ENCODE data around the gene SMKR1. TPM values are rescaled to one million over a fixed set of nuclear protein-coding genes. Genes with fewer than 3 reads are reported as not detected.

The SMKR1 gene
- total RNA-seq, 1 donor from 2014 or later: not detected

Other genes starting within 250 kb of the SMKR1 start
- 0.19 TPM for gene STRIP2, start 68.1 kb upstream of the SMKR1 start, total RNA-seq
- gene NRF1, start 109.2 kb downstream of the SMKR1 start, total RNA-seq: 16.2 TPM

All from mesenteric fat pad (tissue), 1 donor.